HG03139 (cell line): Measurements from ENCODE around the gene ECT2L.
"Not testable (repeated sequence)": the region's sequence is repeated elsewhere in the genome, so short reads cannot be mapped to it uniquely, and the experiment has no call there.

ENCODE experiments used
- ATAC-seq: cut with Tn5 transposase; IDR thresholded peaks from one replicate; pipeline ENCODE4 v1.9.1; 2021; ENCODE audit not compliant: unreplicated experiment

The ECT2L gene

GRCh38 chr6:138923561-138923960 is 127.7 kb downstream of the ECT2L start:
- ATAC-seq, result no peak

DNA sequence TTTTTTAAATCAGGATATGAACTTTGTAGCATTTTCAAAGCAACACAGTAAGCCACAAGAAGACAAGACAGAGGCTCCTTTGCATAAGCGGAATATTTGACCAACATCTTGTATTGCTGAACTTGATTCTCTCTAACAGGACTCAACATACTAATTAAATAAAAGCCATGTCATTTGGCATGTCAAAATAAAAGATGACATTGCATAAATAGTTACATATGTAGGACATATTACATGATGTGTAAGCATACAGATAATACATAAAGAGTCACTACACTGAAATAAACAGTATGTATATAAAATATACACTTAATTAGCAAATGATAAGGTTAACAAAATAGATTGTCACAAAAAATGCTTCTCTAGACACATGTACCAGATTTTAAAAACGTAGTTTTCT is 129.9 kb downstream of the ECT2L start:
- no peak for ATAC-seq

DNA sequence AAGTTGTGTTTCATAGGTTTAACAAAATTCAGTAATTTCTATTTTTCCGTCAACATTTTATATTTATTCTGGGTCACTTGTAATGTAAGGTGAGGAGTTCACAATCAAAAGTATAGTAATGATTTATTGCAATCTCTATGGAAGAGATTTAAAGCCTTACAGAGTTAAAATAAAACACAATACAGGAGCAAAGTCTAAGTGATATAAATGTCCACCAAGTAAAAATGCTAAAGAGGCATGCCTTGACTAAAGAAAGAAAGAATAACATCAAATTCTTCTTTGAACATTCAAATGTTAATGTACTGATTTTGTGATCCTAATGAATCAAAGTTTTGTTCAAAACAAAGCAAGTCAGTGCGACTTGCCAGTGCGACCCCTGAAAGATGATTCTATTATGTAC is 130.7 kb downstream of the ECT2L start:
- ATAC-seq, result no peak

- no peak for ATAC-seq
These were observed 135.8 kb downstream of the ECT2L start for GRCh38 chr6:138931660-138932059.

DNA sequence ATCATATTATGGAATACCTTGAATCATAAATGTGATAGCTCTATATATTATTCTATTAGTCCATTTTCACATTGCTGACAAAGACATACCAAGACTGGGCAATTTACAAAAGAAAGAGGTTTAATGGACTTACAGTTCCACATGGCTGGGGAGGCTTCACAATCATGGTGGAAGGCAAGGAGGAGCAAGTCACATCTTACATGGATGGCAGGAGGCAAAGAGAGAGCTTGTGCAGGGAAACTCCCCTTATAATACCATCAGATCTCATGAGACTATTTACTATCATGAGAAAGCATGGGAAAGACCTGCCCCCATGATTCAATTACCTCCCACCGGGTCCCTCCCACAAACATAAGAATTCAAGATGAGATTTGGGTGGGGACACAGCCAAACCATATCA is 141.0 kb downstream of the ECT2L start:
- not testable (repeated sequence) for ATAC-seq

GRCh38 chr6:138943089-138943625 is 147.3 kb downstream of the ECT2L start:
- ATAC-seq, result no peak

DNA sequence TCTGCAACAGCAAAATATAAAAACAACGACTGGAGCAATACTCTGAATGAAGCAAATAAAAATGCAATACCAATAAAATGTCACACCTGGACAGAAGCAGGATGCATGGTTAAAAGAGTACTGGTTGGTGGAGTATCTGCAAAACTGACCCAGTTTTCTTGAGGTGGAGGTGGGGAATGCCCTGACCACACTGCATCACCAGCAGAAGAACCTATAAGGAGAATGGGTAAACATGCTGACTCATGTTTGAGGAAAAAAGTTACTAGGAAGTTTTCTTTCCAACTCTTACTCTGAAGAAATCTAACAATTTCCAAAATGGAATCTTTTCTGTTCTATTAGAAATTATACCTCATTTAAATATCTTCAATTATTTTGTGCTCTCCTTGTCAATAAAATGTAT is 148.5 kb downstream of the ECT2L start:
- no peak for ATAC-seq

DNA sequence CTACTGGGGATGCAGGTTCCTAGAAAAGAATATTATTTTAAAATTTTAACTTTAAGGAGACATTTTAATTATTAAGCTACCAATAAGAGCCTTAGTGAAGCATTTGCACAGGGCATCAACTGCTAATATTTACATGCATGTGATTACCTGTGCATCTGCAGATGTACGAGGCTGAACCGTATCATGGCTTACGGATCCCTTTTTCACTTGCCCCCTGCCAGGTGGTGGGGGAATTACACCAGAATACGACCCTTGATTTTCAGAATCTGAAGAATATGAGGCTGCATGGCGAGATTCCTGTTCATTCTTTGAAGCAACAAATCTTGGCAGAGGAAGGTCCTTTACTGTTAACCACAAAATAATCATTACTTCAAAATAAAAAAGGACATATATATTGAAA is 149.5 kb downstream of the ECT2L start:
- ATAC-seq, result no peak

- ATAC-seq, result no peak
These were observed 152.1 kb downstream of the ECT2L start for GRCh38 chr6:138948004-138948403.

GRCh38 chr6:138948546-138949179 is 152.8 kb downstream of the ECT2L start:
- no peak for ATAC-seq

DNA sequence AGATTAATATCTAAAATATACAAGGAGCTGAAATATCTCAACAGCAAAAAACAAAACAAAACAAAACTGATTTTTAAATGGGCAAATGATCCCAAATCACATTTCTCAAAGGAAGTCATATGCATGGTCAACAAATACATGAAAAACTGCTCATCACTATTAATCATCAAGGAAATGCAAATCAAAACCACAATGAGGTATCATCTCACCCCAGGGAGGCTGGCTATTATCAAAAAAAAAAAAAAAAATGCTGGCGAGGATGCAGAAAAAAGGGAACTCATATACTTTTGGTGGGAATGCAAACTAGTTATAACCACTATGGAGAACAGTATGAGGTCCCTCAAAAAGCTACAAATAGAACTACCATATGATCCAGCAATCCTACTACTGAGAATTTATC is 157.6 kb downstream of the ECT2L start:
- ATAC-seq, result no peak
